ENCODE results near the gene ZNF555.
"Not testable (repeated sequence)": the region's sequence is repeated elsewhere in the genome, so short reads cannot be mapped to it uniquely, and the experiment has no call there.

The ZNF555 gene

GRCh38 chr19:2813235-2814160 is 27.8 kb upstream of the ZNF555 start:
- H3K4me3 Mint-ChIP-seq, result no peak overlapping the region
- no peaks in the 10 kb centered on the region for H3K9me3 Mint-ChIP-seq (ENCODE audit: low read depth)
- H3K27ac Mint-ChIP-seq, result no peak overlapping the region
- peaks cover 3% of the 10 kb centered on the region for H3K36me3 Mint-ChIP-seq
- peaks cover 5% of the 10 kb centered on the region for H3K4me1 Mint-ChIP-seq (ENCODE audit: low read depth)
- H3K27me3 Mint-ChIP-seq, result no peaks in the 10 kb centered on the region

DNA sequence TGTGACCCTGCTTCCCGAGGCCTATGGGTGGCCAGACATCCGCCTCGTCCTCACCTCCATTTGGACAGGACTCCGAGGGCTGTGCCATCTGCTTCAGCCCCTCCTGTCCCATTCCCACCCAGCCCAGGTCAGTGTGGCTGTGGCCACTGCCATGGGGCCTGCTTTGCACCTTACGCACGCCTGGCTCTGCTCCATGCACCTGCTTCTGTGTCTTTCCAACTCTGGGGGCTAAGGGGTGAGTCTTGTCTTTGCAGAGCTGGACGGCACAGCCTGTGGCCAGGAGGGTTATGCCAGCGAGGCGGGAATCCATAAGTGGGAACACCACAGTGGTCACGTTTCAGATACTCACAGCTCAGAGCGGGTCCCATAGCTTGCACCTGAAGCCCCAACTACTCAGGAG is 26.8 kb upstream of the ZNF555 start:
- Mint-ChIP-seq H3K36me3 (no peaks in the 10 kb centered on the region), H3K4me1 (ENCODE audit: low read depth) (peaks cover 6% of the 10 kb centered on the region), H3K27me3 (no peaks in the 10 kb centered on the region), H3K27ac (no peak overlapping the region), H3K4me3 (no peak overlapping the region), H3K9me3 (ENCODE audit: low read depth) (no peaks in the 10 kb centered on the region)

GRCh38 chr19:2815191-2815614 is 26.1 kb upstream of the ZNF555 start:
- Mint-ChIP-seq H3K27ac (no peak overlapping the region), H3K27me3 (no peaks in the 10 kb centered on the region), H3K4me3 (no peak overlapping the region), H3K9me3 (ENCODE audit: low read depth) (no peaks in the 10 kb centered on the region), H3K4me1 (ENCODE audit: low read depth) (peaks cover 6% of the 10 kb centered on the region), H3K36me3 (no peaks in the 10 kb centered on the region)

GRCh38 chr19:2815923-2816322 is 25.4 kb upstream of the ZNF555 start:
- Mint-ChIP-seq H3K9me3 (ENCODE audit: low read depth) (no peaks in the 10 kb centered on the region), H3K4me3 (no peak overlapping the region), H3K27me3 (no peaks in the 10 kb centered on the region), H3K27ac (no peak overlapping the region), H3K36me3 (no peaks in the 10 kb centered on the region), H3K4me1 (ENCODE audit: low read depth) (peaks cover 9% of the 10 kb centered on the region)

- no peaks in the 10 kb centered on the region for H3K36me3 Mint-ChIP-seq
- peaks cover 9% of the 10 kb centered on the region for H3K4me1 Mint-ChIP-seq (ENCODE audit: low read depth)
- no peaks in the 10 kb centered on the region for H3K9me3 Mint-ChIP-seq (ENCODE audit: low read depth)
- H3K4me3 Mint-ChIP-seq, result no peak overlapping the region
- no peaks in the 10 kb centered on the region for H3K27me3 Mint-ChIP-seq
- H3K27ac Mint-ChIP-seq, result no peak overlapping the region
Observed at GRCh38 chr19:2816641-2817040, 24.6 kb upstream of the ZNF555 start.

- not testable (repeated sequence) for H3K36me3 Mint-ChIP-seq; H3K4me3 Mint-ChIP-seq; H3K9me3 Mint-ChIP-seq (ENCODE audit: low read depth); H3K4me1 Mint-ChIP-seq (ENCODE audit: low read depth); H3K27me3 Mint-ChIP-seq; H3K27ac Mint-ChIP-seq
Observed at GRCh38 chr19:2817237-2817829, 23.9 kb upstream of the ZNF555 start.

DNA sequence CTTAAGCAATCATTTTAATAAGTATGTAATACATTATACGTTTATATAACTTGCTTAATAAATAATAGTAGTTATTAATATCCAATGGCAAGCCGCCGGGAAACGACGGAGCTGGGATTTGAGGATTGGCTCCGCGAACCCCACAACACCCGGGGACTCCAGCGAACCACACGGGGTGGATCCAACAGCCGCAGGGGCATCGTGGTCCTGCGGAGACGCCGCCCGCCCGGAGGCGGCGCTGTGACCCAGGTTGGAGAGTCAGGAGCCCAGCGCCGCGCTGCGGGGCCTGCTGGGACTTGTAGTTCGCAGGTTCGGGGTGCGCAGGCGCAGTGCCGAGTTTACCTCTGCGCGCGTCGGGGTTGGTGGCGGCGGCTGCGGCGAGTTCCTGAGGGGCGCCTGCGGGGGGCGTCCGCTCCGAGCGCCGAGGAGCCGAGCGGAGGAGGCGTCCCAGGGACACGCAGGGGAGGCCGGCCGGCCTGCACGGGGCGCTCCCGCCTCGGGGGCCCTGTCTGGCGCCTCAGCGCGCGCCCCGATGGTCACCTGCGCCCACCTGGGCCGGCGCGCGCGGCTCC is 21.6 kb upstream of the ZNF555 start, which contains the start of gene ZNF554:
ZNF554 (plus strand) TSS at position 329 of the 572 bp plus-strand sequence; CDS start at position 533, 204 bp downstream.
- Mint-ChIP-seq H3K9me3 (ENCODE audit: low read depth) (no peaks in the 10 kb centered on the region), H3K27me3 (no peaks in the 10 kb centered on the region), H3K4me1 (ENCODE audit: low read depth) (peaks cover 9% of the 10 kb centered on the region), H3K27ac (no peak within 1 kb of the TSS), H3K4me3 (peak within 1 kb of the TSS; percentile 86), H3K36me3 (no peaks in the 10 kb centered on the region)

DNA sequence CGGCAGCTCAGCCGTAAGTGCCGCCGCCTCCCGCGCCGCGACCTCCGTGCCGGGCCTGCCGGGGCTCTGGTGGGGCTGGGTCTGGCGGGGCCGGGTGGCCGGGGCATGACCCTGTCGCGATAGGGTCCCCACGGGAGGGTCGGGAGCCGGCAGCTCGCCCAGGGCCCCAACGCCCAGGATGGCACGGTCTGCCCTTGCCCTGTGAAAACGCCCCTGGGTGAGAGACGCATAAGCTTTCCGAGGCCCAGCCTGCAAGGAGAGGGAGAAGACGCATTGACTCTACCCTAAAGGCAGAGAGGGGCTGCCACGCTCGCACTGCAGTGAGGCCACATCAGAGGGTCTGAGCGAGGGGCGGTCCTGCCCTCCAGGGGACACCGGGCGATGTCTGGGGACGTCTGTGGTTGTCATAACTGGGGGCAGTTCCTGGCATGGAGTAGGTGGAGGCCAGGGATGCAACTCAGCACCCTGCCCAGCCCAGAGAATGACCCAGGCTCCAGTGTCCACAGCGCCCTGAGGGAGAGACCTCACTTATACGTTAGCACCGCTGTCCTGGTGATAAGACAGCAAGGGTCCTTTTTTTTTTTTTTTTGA is 21.1 kb upstream of the ZNF555 start:
- H3K27me3 Mint-ChIP-seq, result no peaks in the 10 kb centered on the region
- no peaks in the 10 kb centered on the region for H3K36me3 Mint-ChIP-seq
- H3K4me1 Mint-ChIP-seq (ENCODE audit: low read depth), result peaks cover 9% of the 10 kb centered on the region
- peak overlapping the region; percentile 86 for H3K4me3 Mint-ChIP-seq
- H3K9me3 Mint-ChIP-seq (ENCODE audit: low read depth), result no peaks in the 10 kb centered on the region
- H3K27ac Mint-ChIP-seq, result no peak overlapping the region

DNA sequence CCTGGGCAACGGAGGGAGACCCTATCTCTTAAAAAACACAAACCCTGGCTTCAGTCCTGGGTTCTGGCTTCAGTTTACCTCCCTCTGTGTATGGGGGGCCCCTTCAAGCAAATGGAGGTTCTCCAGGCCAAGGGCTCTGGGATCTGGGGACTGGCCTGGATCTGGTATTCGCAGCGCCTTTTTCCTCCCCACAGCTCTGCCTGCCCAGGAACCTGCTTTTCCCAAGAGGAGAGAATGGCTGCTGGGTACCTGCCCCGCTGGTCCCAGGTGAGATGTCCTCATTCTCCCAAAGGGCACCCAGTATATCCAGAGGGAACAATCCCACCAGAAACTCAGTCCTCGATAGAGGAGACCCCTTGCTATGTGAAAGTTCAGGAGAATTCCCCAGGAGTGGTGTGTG is 18.4 kb upstream of the ZNF555 start:
- H3K9me3 Mint-ChIP-seq (ENCODE audit: low read depth), result no peaks in the 10 kb centered on the region
- no peak overlapping the region for H3K27ac Mint-ChIP-seq
- H3K27me3 Mint-ChIP-seq, result no peaks in the 10 kb centered on the region
- no peak overlapping the region for H3K4me3 Mint-ChIP-seq
- H3K4me1 Mint-ChIP-seq (ENCODE audit: low read depth), result peaks cover 5% of the 10 kb centered on the region
- peaks cover 4% of the 10 kb centered on the region for H3K36me3 Mint-ChIP-seq

DNA sequence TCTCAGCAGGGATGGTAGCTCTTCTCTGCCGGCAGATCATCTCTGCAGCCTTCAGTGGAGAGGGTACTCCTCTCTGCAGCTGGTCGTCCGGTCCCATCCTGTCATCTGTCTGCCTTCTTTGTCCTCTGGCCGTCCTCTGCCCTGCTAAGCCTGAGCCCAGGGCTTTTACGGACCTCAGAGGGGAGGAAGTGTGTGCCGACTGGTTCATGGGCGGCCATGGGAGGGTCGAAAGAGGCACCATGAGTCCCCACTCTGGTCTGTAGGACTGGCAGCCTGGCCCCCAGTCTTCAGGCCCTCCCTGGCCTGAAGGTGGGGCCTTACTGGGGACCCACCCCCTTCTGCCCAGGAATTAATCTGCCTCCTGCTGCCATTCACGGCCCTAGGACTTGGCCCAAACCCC is 17.6 kb upstream of the ZNF555 start:
- peaks cover 8% of the 10 kb centered on the region for H3K36me3 Mint-ChIP-seq
- no peaks in the 10 kb centered on the region for H3K27me3 Mint-ChIP-seq
- H3K4me3 Mint-ChIP-seq, result no peak overlapping the region
- H3K4me1 Mint-ChIP-seq (ENCODE audit: low read depth), result peaks cover 3% of the 10 kb centered on the region
- H3K27ac Mint-ChIP-seq, result no peak overlapping the region
- no peaks in the 10 kb centered on the region for H3K9me3 Mint-ChIP-seq (ENCODE audit: low read depth)

DNA sequence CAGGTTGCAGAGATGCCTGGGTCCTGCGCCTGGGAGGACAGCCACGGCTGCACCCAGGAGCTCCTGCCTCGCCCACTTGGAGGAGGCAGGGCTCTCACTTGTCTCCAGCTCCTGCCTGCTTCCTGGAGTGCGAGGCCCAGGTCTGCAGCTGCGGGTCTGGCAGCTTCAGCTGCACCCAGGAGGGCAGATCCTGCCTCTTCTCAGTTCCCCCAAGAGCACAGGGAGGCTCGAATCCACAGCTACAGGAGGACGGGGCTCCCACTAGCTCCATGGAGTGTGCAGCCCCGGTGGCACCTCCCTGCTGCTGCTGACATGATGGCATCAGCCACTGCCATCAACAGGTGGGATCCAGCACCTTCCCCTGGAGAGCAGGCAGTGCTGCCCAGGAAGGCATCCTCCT is 17.1 kb upstream of the ZNF555 start:
- Mint-ChIP-seq H3K27me3 (no peaks in the 10 kb centered on the region), H3K36me3 (peaks cover 9% of the 10 kb centered on the region), H3K9me3 (ENCODE audit: low read depth) (no peaks in the 10 kb centered on the region), H3K4me3 (no peak overlapping the region), H3K4me1 (ENCODE audit: low read depth) (peaks cover 3% of the 10 kb centered on the region), H3K27ac (no peak overlapping the region)

DNA sequence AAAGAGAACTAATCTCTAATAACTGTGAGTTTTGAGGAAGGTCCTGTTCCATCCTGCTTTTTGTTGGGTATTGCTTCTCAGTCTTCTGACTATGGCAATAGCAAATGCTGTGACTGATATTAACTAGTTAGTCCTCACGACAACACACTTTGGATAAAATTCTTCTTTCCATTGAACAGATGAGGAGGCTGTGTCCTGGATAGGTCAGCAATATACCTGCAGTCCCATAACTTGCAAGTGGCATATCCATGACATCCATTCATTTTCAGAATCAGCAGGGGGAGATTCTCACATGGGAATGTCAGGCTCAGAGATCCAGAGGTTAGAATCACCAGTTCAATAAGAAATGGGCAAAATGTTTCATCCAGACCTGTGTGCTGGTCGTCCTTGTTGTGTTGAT is 14.3 kb upstream of the ZNF555 start:
- H3K36me3 Mint-ChIP-seq, result peaks cover 9% of the 10 kb centered on the region
- H3K4me3 Mint-ChIP-seq, result no peak overlapping the region
- H3K27me3 Mint-ChIP-seq, result no peaks in the 10 kb centered on the region
- H3K27ac Mint-ChIP-seq, result no peak overlapping the region
- no peaks in the 10 kb centered on the region for H3K9me3 Mint-ChIP-seq (ENCODE audit: low read depth)
- no peaks in the 10 kb centered on the region for H3K4me1 Mint-ChIP-seq (ENCODE audit: low read depth)

DNA sequence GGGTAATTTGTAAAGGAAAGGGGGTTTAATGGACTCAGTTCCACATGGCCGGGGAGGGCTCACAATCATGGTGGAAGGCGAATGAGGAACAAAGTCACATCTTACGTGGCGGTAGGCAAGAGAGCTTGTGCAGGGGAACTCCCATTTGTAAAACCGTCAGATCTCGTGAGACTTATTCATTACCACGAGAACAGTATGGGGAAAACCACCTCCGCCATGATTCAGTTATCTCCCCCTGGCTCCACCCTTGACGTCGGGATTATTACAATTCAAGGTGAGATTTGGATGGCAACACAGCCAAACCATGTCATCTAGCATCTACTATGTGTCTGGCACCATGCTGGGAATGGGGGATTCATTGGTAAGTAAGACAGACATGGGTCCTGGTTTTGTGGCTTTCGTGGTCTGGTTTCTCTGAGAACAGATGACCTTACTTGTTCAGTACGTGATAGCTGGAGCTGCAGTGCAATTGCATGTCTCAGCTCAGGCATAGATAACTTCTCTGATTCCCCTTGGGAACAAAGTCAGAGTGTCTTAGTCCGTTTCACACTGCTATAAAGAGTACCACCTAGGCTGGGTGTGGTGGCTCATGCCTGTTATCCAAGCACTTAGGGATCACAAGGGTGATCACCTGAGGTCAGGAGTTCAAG is 13.3 kb upstream of the ZNF555 start:
- no peaks in the 10 kb centered on the region for H3K4me1 Mint-ChIP-seq (ENCODE audit: low read depth)
- H3K36me3 Mint-ChIP-seq, result peaks cover 11% of the 10 kb centered on the region
- H3K27ac Mint-ChIP-seq, result no peak overlapping the region
- no peaks in the 10 kb centered on the region for H3K9me3 Mint-ChIP-seq (ENCODE audit: low read depth)
- H3K4me3 Mint-ChIP-seq, result no peak overlapping the region
- no peaks in the 10 kb centered on the region for H3K27me3 Mint-ChIP-seq

GRCh38 chr19:2834294-2834871 is 6.9 kb upstream of the ZNF555 start:
- Mint-ChIP-seq H3K4me1 (ENCODE audit: low read depth) (no peaks in the 10 kb centered on the region), H3K27ac (no peak overlapping the region), H3K9me3 (ENCODE audit: low read depth) (no peaks in the 10 kb centered on the region), H3K36me3 (peaks cover 27% of the 10 kb centered on the region), H3K27me3 (no peaks in the 10 kb centered on the region), H3K4me3 (no peak overlapping the region)
